Aorta (tissue), 5 donors: ENCODE results near the gene GGT6. TPM values are rescaled to one million over a fixed set of nuclear protein-coding genes. Genes with fewer than 3 reads are reported as not detected.

Source experiments
- ATAC-seq: fragments of 200-7000 bp; cut with Tn5 transposase; one replicate; pipeline ENCODE4 v1.9.1; 2022; ENCODE audit warnings: moderate library complexity; ENCODE audit not compliant: low FRiP score
- DNase-seq, 2 donors: peaks; one replicate each; pipeline ENCODE4 v3.0.0-alpha.2; 2020
- H3K27ac ChIP-seq, 2 donors: one replicate each; pipeline ENCODE4 v1.5.1; 2013; ENCODE audit warnings: low read length in 2 of 2, mild to moderate bottlenecking in 2 of 2, moderate library complexity in 2 of 2, control low read depth in 1 of 2, inconsistent platforms in 1 of 2, low read depth in 1 of 2
- H3K27me3 ChIP-seq, 2 donors: one replicate each; pipeline ENCODE4 v1.6.1; 2013; ENCODE audit warnings: control low read depth in 1 of 2, low read length in 1 of 2, mild to moderate bottlenecking in 1 of 2, moderate library complexity in 1 of 2; ENCODE audit not compliant: insufficient read depth in 2 of 2, control insufficient read depth in 1 of 2
- H3K36me3 ChIP-seq, 2 donors: one replicate each; pipeline ENCODE4 v1.6.1; 2013; ENCODE audit warnings: control low read depth in 1 of 2, low read length in 1 of 2, mild to moderate bottlenecking in 1 of 2; ENCODE audit not compliant: insufficient read depth in 2 of 2, control insufficient read depth in 1 of 2
- H3K4me1 ChIP-seq, 2 donors: one replicate each; pipeline ENCODE4 v1.6.1; 2013; ENCODE audit warnings: low read length in 2 of 2, control low read depth in 1 of 2, mild to moderate bottlenecking in 1 of 2, moderate library complexity in 1 of 2; ENCODE audit not compliant: insufficient read depth in 2 of 2, control insufficient read depth in 1 of 2
- H3K4me3 ChIP-seq, 2 donors: one replicate each; pipeline ENCODE4 v1.5.1; 2013; ENCODE audit warnings: low read length in 2 of 2, control low read depth in 1 of 2, mild to moderate bottlenecking in 1 of 2
- H3K9me3 ChIP-seq: one replicate; pipeline ENCODE4 v1.6.1; 2013; ENCODE audit warnings: mild to moderate bottlenecking, low read length; ENCODE audit not compliant: control insufficient read depth
- WGBS, 2 donors: extraction: QIAGEN DNeasy Blood & Tissue Kit; methylation state at CpG; one replicate each; pipeline ENCODE4 v1.1.7; 2013; 5-methylcytosine and 5-hydroxymethylcytosine counted together
- intact Hi-C, 2 donors: fragments of 100-400 bp; cut with DNase I; formaldehyde crosslinking; loops; one replicate each; pipeline versions ENCODE4 v1.14.2 to v1.15.0; 2022
- polyA plus RNA-seq, 2 donors: library from polyadenylated mRNA; stranded (reverse); fragments of 200-250 nt; gene quantifications; one replicate each; pipeline ENCODE4 v1.2.3, GENCODE V29; 2013
- total RNA-seq, 2 donors: library from RNA; stranded (reverse); fragmentation: NEBNext Ultra II Directional; extraction: Animal tissue kit (Norgen Biotek cat#: 25700); gene quantifications; one replicate each; pipeline ENCODE4 v1.2.1, GENCODE V29; 2021
- donor health status: healthy with polysubstance abuse.
- donor health status: Bipolar disorder and iron deficiency.
- donor health status: DM: no; HTN: no; CAD: no.
- donor health status: DM: no; HTN: no; CAD: no.
- donor health status: DM: yes; HTN: yes; CAD: no.

Gene GGT6
- total and polyA plus RNA-seq, 4 donors, result 3.5 TPM; not detected in 3

DNA sequence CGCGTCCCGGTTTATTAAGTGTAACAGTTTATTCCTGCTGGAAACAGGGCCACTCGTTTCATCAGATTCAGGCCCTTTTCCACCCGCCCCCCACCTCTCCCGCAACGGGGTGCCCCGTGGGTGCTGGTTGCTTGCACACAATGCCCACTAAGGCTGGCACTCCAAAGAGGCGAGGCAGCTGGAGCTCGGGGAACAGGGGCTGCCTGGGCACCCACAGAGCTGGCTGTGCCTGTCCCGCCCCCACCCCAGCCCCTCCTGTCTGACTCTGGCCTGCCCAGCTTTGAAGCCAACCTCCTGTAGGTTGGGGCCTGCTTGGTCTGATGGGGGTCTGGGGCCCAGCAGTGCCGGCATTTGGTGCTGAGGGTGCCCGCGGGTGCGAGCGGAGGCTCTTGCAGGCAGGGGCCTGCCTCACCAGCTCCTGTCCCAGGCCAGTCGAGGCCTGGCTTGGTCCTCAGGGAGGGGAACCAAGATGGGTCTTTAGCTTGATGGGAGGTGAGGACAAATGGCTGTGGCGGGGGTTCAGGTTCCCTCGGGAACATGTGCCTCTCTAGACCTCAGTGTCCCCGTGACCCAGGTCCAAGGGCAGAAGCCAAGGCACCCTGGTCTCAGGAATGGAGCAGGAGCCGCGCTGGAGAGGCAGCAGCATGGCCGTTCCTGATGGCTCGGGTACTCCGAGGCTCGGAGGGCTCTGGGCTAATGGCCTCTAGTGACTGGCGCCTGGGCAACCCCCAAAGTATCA, 25.3 kb downstream of the GGT6 start:
- Histone ChIP-seq H3K9me3 (no peaks in the 10 kb centered on the region), H3K4me1 (no peaks in the 10 kb centered on the region), H3K4me3 (no peak overlapping the region), H3K36me3 (peaks cover 0 to 2% of the 10 kb centered on the region in 2 donors), H3K27ac (no peak overlapping the region), H3K27me3 (no peaks in the 10 kb centered on the region)
- ATAC-seq (no peak), DNase-seq (no peak)
- intact Hi-C loops, result no loop called here
- WGBS, 2 donors, result 80 to 82% methylated on average over 27 of the region's 27 CpGs

GRCh38 chr17:4534515-4534914, 25.9 kb downstream of the GGT6 start:
- intact Hi-C loops, result no loop called here
- ATAC-seq (no peak), DNase-seq (no peak)
- no peak overlapping the region for H3K4me3 ChIP-seq
- 81 to 85% methylated on average over 16 to 17 of the region's 17 CpGs for WGBS, 2 donors
- no peaks in the 10 kb centered on the region for H3K4me1 ChIP-seq
- no peaks in the 10 kb centered on the region for H3K9me3 ChIP-seq
- H3K27me3 ChIP-seq, result no peaks in the 10 kb centered on the region
- H3K36me3 ChIP-seq, result peaks cover 0 to 2% of the 10 kb centered on the region in 2 donors
- no peak overlapping the region for H3K27ac ChIP-seq

- no peak overlapping the region for H3K4me3 ChIP-seq
- H3K27me3 ChIP-seq, result no peaks in the 10 kb centered on the region
- WGBS, 2 donors, result 82 to 83% methylated on average over 23 of the region's 23 CpGs
- intact Hi-C loops, result no loop called here
- H3K9me3 ChIP-seq, result no peaks in the 10 kb centered on the region
- H3K4me1 ChIP-seq, result no peaks in the 10 kb centered on the region
- no peak overlapping the region for H3K27ac ChIP-seq
- DNase-seq, result no peak
- ATAC-seq, result no peak
- no peaks in the 10 kb centered on the region for H3K36me3 ChIP-seq
These were observed 26.6 kb downstream of the GGT6 start for GRCh38 chr17:4533523-4534504.

- ATAC-seq (no peak), DNase-seq (no peak)
- H3K27me3 ChIP-seq, result no peaks in the 10 kb centered on the region
- no peak overlapping the region for H3K4me3 ChIP-seq
- WGBS, 2 donors, result 90 to 93% methylated on average over 33 of the region's 33 CpGs
- intact Hi-C loops, result no loop called here
- H3K4me1 ChIP-seq, result no peaks in the 10 kb centered on the region
- H3K36me3 ChIP-seq, result no peaks in the 10 kb centered on the region
- H3K9me3 ChIP-seq, result no peaks in the 10 kb centered on the region
- no peak overlapping the region for H3K27ac ChIP-seq
These were observed 27.4 kb downstream of the GGT6 start for GRCh38 chr17:4532860-4533522.

- Histone ChIP-seq H3K4me1 (no peaks in the 10 kb centered on the region), H3K36me3 (no peaks in the 10 kb centered on the region), H3K9me3 (no peaks in the 10 kb centered on the region), H3K27me3 (no peaks in the 10 kb centered on the region), H3K4me3 (no peak overlapping the region), H3K27ac (no peak overlapping the region)
- intact Hi-C loops, result no loop called here
- DNase-seq, result no peak
- 92 to 94% methylated on average over 17 of the region's 17 CpGs for WGBS, 2 donors
- ATAC-seq, result no peak
These were observed 28.2 kb downstream of the GGT6 start for GRCh38 chr17:4531988-4532736.

GRCh38 chr17:4530799-4531730, 29.3 kb downstream of the GGT6 start:
- intact Hi-C loops, result no loop called here
- Histone ChIP-seq H3K27ac (no peak overlapping the region), H3K9me3 (no peaks in the 10 kb centered on the region), H3K27me3 (no peaks in the 10 kb centered on the region), H3K4me3 (no peak overlapping the region), H3K36me3 (no peaks in the 10 kb centered on the region), H3K4me1 (no peaks in the 10 kb centered on the region)
- WGBS, 2 donors, result 78 to 81% methylated on average over 30 of the region's 30 CpGs
- DNase-seq, result no peak
- no peak for ATAC-seq

DNA sequence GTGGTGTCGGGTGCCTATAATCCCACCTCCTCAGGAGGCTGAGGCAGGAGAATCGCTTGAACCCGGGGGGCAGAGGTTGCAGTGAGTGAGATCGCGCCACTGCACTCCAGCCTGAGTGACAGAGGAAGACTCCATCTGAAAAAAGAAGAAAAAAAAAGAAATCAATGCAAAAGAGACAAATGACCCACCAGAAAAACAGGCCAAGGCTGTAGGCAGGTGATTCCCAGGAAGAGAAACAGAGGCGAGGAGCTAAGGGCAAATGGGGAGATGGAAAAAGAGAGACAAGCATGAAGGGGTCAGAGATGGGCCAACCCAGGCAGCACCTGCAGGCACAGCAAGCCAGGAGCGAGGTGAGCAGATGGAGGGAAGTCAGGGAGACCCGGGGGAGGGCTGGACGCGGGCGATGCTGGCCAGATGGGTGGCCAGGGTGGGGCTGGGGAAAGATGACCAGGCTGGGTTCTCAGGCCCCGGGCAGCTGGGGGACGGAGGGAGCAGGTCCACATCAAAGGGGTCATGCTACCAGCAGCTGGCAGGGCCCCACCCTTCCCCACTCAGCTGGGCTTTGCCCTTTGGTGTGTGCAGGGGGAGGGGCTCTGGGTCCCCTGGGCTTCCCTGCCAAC, 30.7 kb downstream of the GGT6 start:
- intact Hi-C loops, result no loop called here
- no peaks in the 10 kb centered on the region for H3K36me3 ChIP-seq
- DNase-seq (no peak), ATAC-seq (no peak)
- no peaks in the 10 kb centered on the region for H3K9me3 ChIP-seq
- 91% methylated on average over 13 of the region's 13 CpGs for WGBS, 2 donors
- H3K27ac ChIP-seq, result no peak overlapping the region
- no peaks in the 10 kb centered on the region for H3K27me3 ChIP-seq
- H3K4me3 ChIP-seq, result no peak overlapping the region
- no peaks in the 10 kb centered on the region for H3K4me1 ChIP-seq
